Measurements from ENCODE around the gene ABCA1.
"Not testable (repeated sequence)": the region's sequence is repeated elsewhere in the genome, so short reads cannot be mapped to it uniquely, and the experiment has no call there.

Gene ABCA1

DNA sequence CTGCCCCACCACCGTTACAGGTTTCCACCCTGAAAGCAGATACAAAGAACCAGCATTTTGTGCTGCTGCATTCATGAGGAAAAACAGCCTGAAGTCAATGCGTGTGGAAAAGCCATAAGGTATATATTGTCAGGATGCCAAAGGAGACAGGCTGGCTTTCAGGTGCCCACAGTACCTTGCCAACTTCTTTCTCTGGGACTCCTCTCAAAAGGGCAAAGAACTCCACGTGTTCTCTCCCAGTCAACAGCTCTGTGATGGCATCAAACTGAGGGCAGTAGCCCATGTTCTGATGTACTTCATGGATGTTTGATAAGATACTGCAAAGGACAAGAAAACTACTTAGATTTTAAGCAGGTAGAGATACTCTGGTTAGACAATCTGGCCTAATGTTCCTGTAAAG, 139.7 kb downstream of the ABCA1 start:
- no peak for DNase-seq

DNA sequence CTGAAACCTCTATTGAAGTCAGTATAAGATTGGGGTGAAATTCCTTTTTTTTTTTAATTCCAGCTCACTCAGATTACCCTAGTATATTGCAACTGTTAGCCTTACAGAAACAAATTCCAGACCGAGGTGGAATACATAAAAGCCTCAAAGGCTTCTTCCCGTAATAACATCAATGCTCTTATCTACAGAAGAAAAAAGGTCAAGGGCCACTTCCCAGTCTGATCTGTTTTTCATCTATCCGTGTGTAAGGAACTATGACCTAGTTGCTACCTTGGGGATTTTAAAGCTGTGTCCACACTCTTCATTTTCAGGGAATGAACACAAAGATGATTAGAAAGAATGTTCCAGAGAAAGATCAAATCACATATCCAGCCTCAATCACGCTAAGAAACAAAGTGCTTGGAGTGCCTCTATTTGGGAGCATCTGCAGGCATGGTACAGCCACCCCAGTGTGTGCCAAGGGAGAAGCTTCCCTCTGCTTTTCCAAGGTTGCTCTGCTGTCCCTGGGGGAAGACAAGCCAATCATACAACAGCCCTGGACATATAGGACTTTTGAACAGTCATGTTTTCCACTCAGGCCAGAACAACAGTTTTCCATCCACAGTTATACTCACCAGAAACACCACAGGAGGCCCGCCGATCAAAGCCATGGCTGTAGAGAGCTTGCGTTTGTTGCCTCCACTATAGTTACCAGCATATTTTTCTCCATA, 140.5 kb downstream of the ABCA1 start:
- no peak for DNase-seq

DNA sequence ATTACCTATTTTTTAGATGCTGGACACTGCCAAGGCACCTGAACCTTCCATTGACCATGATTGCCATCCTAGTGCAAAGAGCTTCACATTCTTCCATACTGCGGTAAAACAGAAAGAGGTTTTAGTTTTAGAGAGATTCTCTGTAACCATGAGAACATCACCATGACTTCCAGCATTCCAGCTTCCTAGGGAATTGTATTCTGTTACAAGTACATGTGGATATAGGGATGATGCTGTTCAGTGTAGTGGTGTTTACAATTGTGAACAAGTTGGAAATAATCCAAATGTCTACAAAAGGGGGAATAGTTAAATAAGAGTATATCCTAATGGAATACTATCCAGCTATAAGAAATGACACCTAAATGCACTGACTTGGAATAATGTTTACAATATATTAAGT, 141.7 kb downstream of the ABCA1 start:
- DNase-seq = no peak

DNA sequence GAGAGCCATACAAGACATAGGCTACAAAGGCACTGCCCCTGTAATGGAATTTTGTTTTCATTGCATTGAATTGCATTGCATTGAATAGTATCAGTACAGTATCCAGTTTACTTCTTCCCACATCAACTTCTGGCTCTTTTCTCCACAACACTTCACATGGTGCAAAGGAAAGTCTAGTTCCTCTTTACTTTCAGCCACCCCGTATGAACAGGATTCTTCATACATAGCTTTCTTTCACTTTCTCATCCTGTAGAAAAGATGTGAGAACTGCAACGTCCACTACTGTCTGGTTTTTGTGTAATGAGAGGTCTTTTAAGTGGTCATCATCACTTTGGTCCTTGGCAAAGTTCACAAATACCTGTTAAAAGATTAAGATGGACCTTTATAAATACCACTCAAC, 143.9 kb downstream of the ABCA1 start:
- DNase-seq = no peak

DNA sequence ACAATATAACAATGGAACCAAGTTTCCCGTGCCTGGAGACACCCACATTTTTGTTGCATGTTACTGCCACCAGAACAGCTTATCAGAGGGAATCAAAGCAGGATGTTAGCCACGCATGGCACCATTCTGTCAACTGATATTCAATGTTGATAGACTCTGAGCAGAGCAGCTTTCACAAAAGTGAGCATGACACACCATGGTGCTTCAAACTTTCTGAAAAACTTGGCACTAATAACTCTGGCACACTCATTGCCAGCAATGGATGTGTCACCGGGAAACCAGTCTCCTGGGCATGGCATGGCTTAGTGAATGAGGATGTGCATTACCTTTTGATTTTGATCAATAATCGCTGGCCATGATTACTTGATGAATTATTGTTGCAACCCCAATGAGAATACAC, 144.4 kb downstream of the ABCA1 start:
- DNase-seq = no peak

DNA sequence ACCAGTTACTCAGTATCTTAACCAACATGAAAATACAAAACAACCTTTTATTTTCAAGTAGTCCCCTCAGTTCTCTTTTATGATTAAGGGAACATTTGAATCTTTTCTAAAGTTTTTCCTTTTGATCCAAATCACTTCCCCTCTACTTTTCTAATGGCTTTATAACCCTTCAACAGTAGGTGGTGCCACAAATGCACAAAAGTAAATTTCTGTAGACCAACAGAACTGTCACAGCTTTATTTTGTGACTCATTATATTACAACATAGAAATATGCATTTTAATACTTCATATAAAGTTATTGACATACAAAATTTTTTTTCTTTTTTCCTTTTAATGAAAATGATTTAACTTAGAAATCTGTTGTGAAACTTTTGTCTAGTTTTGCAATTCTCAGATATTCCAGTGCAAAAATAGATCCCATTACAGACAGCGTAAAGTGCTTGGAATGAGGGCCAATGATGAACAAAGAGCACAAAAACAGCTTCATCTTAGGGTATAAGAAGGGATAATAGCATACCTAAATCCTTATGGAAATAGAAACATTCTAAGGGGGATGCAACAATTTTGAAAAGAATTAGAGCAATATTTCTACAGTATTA, 147.1 kb downstream of the ABCA1 start:
- no peak for DNase-seq

DNA sequence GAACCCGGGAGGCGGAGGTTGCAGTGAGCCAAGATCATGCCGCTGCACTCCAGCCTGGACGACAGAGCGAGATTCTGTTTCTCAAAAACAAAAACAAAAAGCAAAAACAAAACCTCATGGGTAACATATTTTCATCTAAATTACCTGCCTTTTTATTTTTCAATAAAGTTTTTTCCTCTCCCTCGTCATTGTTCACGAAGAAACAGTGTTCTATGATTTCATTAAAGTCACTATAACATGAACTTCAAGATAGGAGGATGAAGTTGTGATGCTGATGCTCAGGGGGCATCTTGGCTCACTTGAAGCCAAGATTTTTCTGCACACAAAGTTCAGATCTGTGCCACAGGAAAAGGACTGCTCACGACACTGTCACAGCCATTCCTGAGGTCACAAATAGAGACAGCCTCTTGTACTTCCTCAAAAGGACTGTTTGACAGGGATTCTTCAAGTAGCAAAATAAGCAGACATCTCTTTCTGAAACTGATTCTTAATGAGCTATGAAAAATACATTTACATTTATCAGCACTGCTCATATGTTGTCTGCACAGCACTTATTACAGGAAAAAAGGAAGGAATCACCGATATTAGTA, 147.9 kb downstream of the ABCA1 start:
- DNase-seq = no peak

DNA sequence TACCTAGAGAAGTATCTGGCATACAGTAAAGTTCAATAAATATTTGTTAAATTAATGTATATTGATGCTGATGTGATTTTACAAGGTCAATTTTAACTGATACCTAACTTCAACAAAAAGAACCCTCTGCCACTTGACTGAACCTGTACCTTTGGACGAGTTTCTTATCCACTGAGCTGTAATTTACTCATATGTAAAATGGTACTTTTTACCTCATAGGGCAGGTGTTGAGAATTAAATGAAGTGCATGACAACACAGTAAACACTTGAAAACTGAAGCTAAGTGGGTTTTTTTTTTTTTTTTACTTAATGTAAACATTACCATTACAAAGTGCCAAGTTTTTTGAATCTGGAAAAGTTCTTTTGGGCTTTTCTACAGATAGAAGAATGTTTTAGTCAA, 148.6 kb downstream of the ABCA1 start:
- no peak for DNase-seq

DNA sequence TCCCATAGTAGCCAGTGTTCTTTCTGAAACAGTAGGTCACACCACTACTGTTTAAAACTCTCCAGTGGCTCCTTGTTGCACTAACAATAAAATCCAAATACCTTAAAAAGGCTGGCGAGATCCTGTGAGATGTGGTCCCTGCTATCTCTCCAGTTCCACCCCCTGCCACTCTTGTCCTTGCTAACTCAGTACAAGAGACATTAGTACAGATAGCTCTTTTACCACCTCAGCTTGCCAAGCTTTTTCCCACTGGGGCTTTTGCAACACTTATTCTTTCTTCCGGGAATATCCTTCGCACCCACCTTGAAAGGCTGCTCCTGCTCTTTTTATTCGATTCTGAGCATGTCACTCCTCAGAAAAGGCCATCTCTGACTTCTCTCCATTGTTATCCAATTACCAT, 149.2 kb downstream of the ABCA1 start:
- no peak for DNase-seq

DNA sequence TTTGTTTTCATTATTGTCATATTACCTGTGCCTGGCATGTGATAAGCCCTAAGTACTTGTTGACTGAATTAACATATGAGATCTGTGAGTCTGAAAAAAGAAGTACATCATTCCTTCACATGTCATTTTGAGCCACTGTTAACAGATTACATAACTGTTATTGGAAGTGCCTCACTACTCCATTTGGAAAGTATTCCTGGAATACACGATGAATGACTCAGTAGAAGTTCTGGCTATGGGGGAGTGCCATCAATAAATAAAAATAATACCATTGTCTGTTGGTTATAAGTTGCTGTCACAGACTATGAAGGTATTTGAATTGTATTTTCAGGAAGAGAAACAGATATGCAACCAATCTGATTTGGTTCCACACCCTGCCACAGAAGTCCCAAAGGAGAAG, 151.2 kb downstream of the ABCA1 start:
- no peak for DNase-seq

DNA sequence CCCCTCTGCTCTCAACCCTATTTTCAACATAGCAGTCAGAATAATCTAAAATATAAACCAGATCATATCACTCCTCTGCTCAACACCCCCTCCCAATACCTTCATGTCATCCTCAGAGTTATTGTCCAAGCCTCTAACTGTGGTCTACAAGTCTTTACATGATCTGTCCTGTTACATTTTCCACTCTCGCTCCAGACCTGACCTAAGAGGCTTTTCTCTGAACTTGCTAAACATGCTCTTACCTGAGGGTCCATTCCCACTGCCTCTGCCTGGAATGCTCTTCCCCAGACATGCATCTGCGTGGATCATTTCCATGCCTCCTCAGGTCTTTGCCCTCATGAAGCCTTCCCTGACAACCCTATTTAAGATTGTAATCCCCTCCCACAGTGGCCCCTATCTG, 152.0 kb downstream of the ABCA1 start:
- no peak for DNase-seq

DNA sequence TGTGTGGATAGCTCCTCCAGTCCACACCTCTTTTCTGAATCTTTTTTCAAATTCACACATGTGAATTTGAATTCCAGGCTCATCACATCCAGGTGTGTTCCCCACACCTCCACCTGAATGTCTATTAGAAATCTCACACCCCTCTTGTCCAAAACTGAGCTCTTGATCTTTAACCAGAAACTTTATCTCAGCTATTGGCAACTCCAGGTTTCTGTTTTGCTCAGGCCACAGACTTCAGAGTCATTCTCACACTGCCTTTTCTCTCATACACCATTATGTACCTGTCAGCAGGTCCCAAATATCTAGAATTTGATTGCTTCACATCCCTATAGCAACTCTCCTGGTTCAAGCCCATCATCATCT, 152.4 kb downstream of the ABCA1 start:
- DNase-seq = no peak

DNA sequence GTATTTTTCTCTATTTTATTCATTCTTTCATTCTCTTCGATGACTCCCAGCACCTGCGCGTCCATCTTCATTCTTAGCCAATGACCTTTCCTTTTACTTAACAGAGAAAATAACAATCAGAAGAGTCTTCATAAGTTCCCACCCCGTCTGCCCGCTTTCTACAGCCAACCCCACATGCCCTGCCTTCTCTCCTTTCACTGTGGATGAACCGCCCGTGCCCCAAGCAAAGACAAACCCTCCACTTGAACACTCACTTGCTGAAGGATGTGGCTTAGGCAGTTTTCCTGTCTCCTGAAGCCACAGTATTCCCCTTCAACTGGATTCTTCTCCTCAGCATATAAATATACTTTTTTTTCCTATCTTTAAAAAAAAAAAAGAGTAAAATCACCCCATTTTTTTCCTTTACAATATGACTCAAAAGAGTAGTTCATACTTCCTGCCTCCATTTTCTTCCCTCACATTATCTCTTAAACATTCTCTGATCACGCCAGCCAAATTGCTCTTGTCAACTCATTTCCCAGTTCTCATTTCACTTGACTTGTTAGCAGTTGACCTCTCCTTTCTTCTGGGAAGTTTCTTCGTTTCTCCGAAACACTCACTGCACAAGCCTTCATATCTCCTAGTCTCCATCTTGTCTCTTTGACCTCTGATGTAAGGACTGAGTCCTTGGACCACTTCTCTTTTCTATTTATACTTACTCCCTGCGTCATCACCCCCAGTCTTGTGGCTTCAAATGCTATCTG, 153.0 kb downstream of the ABCA1 start:
- DNase-seq = no peak

DNA sequence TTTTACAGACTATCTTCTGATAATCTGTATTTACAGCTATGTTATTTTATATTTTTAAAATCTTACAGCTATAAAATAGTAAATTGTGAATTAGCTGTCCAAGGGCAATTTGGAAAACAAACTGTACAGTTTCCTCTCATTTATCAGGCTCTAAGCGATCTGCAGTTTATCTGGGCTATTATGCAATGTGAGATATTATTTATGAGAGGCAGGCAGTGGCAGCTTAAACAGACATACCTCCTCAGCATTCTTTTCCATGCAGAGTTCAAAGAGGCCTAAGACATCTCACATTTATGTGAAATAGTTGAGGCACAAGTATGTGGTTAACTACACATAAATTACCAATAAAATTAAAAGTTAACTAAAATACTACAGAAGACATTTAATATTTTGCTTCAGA, 153.8 kb downstream of the ABCA1 start:
- DNase-seq = no peak

DNA sequence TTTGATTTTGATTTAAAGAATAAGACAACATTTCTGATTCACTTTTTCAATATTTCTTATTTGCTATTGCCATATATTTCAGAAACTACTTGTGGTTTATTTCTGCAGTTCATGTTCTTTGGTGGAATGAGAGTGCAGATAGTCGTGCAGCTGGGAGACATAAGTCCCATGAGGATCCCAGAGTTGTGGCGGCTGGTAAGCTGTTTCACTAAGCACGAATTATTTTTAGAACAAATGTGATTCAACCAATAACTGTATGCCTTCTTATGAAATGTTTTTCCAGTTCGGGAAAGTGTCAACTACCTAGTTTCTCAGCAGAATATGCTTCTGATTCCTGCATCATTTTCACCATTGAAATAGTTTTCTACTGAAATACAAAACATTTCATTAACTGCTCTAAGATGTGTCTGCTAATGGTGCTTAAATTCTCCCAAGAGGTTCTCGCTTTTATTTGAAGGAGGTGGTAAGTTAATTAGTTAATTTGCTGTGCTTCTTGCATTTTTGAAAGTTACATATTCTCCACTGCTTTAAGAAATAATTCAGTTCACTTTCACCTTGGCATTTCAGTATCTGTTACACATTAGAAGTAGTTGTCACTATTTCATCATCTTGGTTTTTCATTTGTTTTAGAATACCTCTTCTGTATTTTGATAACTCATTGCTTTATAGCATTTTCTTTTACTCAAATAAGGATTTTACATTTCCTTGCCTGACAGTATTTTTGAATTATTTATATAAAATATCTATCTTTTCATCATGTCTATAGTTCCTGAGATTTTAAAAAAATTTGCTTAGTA, 155.0 kb downstream of the ABCA1 start:
- no peak for DNase-seq

DNA sequence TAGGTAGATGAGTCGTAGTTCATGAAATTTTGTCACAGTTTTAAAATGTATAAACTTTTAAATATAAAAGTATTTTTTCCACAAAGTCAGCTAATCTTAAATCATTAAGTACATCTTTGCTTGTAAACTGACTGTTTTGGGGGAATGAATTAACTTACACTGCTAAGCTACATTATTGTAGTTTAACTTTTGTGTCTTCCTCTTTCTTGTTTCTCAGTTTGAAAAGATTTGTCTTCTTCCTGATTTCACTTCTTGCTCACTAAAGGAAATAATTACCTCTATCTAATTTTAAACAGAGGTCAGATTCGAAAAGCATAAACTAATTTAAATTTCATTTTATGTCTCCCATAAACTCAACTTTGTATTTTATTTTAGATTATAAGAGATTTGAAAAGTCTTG, 158.3 kb downstream of the ABCA1 start:
- no peak for DNase-seq

DNA sequence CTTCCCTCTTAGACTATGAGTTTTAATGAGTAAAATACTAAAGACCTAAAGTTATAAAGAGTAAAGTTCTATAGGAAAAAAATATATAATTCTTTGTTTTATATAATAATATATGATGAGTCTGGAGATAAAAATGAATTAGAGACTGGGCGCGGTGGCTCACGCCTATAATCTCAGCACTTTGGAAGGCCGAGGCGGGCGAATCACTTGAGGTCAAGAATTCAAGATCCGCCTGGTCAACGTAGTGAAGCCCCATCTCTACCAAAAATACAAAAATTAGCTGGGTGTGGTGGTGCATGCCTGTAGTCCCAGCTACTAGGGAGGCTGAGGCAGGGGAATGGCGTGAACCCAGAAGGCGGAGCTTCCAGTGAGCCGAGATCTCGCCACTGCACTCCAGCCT, 158.9 kb downstream of the ABCA1 start:
- DNase-seq = not testable (repeated sequence)

DNA sequence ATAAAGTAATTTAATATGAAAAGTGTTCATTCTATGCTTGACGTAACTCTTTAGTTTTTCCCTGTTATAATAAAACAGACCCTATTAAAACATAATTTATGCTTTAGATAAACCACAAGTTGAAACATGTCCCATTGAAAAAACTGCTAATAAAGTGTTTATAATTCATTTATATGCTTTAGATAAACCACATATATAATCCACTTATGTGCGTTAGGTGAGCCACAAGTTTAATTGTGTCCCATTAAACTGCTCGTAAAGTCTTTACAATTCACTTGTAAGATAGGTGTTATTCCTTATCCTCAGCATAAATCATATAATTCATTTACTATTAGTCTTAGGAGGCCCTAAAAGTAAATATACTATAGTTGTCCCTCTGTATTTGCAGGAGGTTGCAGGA, 160.4 kb downstream of the ABCA1 start:
- DNase-seq = no peak

DNA sequence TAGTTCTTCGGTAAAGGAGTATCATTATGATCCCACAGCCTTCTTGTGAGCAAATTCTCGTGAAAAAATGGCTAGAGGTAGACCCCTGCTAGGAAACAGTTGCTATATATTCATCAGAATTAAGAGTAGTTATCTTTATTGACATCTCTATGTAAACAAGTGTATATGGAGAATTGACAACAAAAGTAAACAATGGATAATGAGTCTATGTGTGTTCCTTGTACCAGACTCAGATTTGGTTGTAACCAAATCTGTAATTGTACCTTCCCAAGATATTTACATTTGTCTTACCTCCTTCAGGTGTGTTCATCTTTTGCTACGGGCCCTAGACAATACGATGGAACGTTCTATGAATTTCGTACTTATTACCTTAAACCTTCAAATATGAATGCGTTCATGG, 161.9 kb downstream of the ABCA1 start:
- DNase-seq = no peak

DNA sequence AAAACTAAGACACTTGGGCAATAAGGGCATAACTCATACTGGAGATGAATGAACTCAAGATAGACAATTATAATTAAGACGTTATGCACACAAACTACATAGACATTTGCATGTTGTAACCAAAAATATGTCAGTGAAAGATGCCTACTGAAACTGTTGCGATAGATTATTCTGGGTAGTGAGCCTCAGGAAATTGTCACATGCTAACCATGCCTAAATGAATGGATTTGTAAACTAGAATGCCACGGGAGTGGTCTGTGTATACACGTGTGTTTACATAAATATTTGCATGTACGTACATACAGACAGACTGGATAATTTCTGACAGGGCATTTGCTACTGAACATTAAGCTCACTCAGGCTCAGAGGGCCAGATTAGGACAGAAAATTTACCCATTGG, 162.8 kb downstream of the ABCA1 start:
- DNase-seq = no peak

DNA sequence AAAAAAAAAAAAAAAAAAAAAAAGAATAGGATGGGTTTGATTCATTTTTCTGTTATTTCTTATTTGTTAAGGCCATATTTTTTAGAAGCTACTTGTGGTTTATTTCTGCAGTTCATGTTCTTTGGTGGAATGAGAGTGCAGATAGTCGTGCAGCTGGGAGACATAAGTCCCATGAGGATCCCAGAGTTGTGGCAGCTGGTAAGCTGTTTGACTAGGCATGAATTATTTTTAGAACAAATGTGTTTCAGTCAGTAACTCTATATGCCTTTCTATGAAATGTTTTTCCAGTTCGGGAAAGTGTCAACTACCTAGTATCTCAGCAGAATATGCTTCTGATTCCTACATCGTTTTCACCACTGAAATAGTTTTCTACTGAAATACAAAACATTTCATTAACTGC, 169.0 kb downstream of the ABCA1 start:
- DNase-seq = peak in 1 of 2 experiments; percentile 34

DNA sequence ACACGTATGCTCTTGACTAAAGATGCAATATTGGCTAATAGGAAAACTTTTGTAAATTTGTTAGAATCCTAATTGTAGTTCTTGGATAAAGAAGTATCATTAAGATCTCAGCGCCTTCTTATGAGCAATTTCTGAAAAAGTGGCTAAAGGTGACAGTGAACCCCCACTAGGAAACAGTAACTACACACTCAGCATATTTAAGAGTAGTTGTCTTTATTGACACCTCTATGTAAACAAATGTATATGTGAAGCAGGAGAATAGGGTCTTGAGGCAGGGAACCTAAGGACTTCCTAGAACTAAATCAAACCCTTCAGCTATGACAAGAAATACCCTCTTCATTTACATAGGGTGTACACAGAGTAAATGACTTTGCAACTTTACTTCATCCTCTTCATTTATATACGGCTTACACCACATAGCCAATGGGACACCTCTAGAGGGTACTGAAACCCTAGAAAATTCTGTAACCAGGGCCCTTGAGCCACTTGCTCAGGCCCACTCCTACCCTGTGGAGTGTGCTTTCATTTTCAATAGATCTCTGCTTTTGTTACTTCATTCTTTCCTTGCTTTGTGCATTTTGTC, 177.7 kb downstream of the ABCA1 start:
- no peak for DNase-seq
